K562 (cell line): Measurements from ENCODE around the gene MGRN1. TPM values are rescaled to one million over a fixed set of nuclear protein-coding genes. Genes with fewer than 3 reads are reported as not detected.

Experiments used
- ATAC-seq: fragments of 200-7000 bp; cut with Tn5 transposase; 3 replicates; pipeline ENCODE4 v1.9.1; 2020; ENCODE audit warnings: moderate library complexity
- BruUV-seq: library from RNA; stranded (reverse); fragments of 400-500 nt; replicated peaks from 2 replicates; lab custom pipeline; 2021; lab: Mats Ljungman, UMichigan
- CTCF ChIA-PET: fragments of 300-600 bp; formaldehyde crosslinking; extraction: SDS; loops from one replicate; lab custom pipeline; 2021; ENCODE audit warnings: low intra/inter-chr PET ratio; lab: Yijun Ruan, JAX
- POLR2A ChIA-PET: fragments of 300-600, 350-650 bp; sonication (Branson Sonifier 250); formaldehyde crosslinking; extraction: SDS; loops from one replicate; lab custom pipeline; 2021; ENCODE audit warnings: antibody characterized with exemption, inconsistent platforms; lab: Yijun Ruan, JAX
- DNase-seq, 4 experiments: peaks; one replicate each; pipeline versions ENCODE4 v3.0.0 to v3.0.0-alpha.2; 2011 to 2018; ENCODE audit warnings: low spot score in 3 of 4, mixed read lengths in 3 of 4; ENCODE audit errors: extremely low read depth in 1 of 4
- FAIRE-seq: peaks from 2 replicates; lab custom pipeline; 2011; peaks lifted over from hg19 to GRCh38; lab: Jason Lieb, UNC
- H2AFZ ChIP-seq: 2 replicates; pipeline ENCODE4 v1.6.0; 2011; ENCODE audit warnings: low read depth, low read length, control low read depth, inconsistent platforms
- H3K27ac ChIP-seq: fragments of 200-600 bp; 3 replicates; pipeline ENCODE4 v1.8.0; 2011; ENCODE audit warnings: low read depth, mild to moderate bottlenecking, control low read depth, inconsistent platforms, low read length, moderate library complexity, mixed read lengths; ENCODE audit errors: extremely low read depth
- H3K27me3 ChIP-seq, 2 experiments: fragments of 300-600 bp in 1 of 2; 2 replicates in 1 of 2; 3 replicates in 1 of 2; pipeline versions ENCODE4 v1.6.0 to v1.8.0; 2011; ENCODE audit warnings: inconsistent platforms in 2 of 2, low read length in 2 of 2, mild to moderate bottlenecking in 1 of 2, mixed read lengths in 1 of 2, moderate library complexity in 1 of 2; ENCODE audit not compliant: control insufficient read depth in 2 of 2, insufficient read depth in 2 of 2
- H3K36me3 ChIP-seq: fragments of 300-600 bp; 3 replicates; pipeline ENCODE4 v1.8.0; 2011; ENCODE audit warnings: mild to moderate bottlenecking, low read length, inconsistent platforms; ENCODE audit not compliant: control insufficient read depth, insufficient read depth
- H3K4me1 ChIP-seq, 2 experiments: fragments of 200-600 bp in 1 of 2; replicated peaks in 1 of 2; 2 replicates in 1 of 2; 3 replicates in 1 of 2; pipeline versions ENCODE4 v1.5.1 to v1.8.0; 2011; ENCODE audit warnings: inconsistent platforms in 2 of 2, low read length in 2 of 2, mild to moderate bottlenecking in 1 of 2, mixed read lengths in 1 of 2, moderate library complexity in 1 of 2; ENCODE audit not compliant: control insufficient read depth in 2 of 2, insufficient read depth in 2 of 2
- H3K4me2 ChIP-seq: 2 replicates; pipeline ENCODE4 v1.6.1; 2011; ENCODE audit warnings: low read length, control low read depth, inconsistent platforms, mixed read lengths; ENCODE audit not compliant: insufficient read depth
- H3K4me3 ChIP-seq: fragments of 200-600 bp; sonication (generic), shearing (Covaris generic); 2 replicates; pipeline ENCODE4 v1.5.1; 2016; ENCODE audit warnings: control low read depth, inconsistent platforms
- H3K79me2 ChIP-seq: fragments of 200-600 bp; 3 replicates; pipeline ENCODE4 v1.8.0; 2011; ENCODE audit warnings: low read length, inconsistent platforms; ENCODE audit not compliant: control insufficient read depth, insufficient read depth
- H3K9ac ChIP-seq, 2 experiments: 2 replicates each; pipeline versions ENCODE4 v1.6.0 to v1.6.1; 2011; ENCODE audit warnings: low read depth in 2 of 2, low read length in 2 of 2, control low read depth in 1 of 2, inconsistent platforms in 1 of 2, mild to moderate bottlenecking in 1 of 2, mixed read lengths in 1 of 2; ENCODE audit not compliant: insufficient read depth in 1 of 2
- H3K9me1 ChIP-seq: one replicate; pipeline ENCODE4 v1.6.0; 2011; ENCODE audit warnings: inconsistent platforms, mild to moderate bottlenecking, low read length, moderate library complexity; ENCODE audit not compliant: control insufficient read depth, insufficient read depth
- H3K9me3 ChIP-seq: replicated peaks from 2 replicates; pipeline ENCODE4 v1.5.1; 2011; ENCODE audit warnings: low read depth, low read length, inconsistent platforms; ENCODE audit not compliant: control insufficient read depth, insufficient read depth
- H4K20me1 ChIP-seq: replicated peaks from 2 replicates; pipeline ENCODE4 v1.6.1; 2011; ENCODE audit warnings: low read length, inconsistent platforms, mixed read lengths; ENCODE audit not compliant: control insufficient read depth, insufficient read depth
- POLR2G ChIP-seq: fragments of 200-400 bp; formaldehyde crosslinking; IDR thresholded peaks from 2 replicates; pipeline ENCODE4 v1.6.1; 2017; ENCODE audit warnings: low read depth, mild to moderate bottlenecking, antibody characterized with exemption, low read length, moderate library complexity
- ZNF121 ChIP-seq: sonication (generic); formaldehyde crosslinking; conservative IDR thresholded peaks from 2 replicates; pipeline ENCODE4 v1.8.0; 2022; ENCODE audit warnings: missing genetic modification reagents
- WGBS: fragments of 100-300 bp; shearing (Covaris generic); methylation state at CpG from one replicate; pipeline ENCODE4 v1.1.6; 2016; ENCODE audit warnings: low coverage, mixed read lengths; ENCODE audit not compliant: insufficient coverage; ENCODE audit errors: missing lambda C conversion rate; 5-methylcytosine and 5-hydroxymethylcytosine counted together
- in situ Hi-C: fragments of 300-500 bp; cut with MboI; formaldehyde crosslinking; loops from 4 replicates; pipeline ENCODE4 v1.15.0; 2018; ENCODE audit warnings: inconsistent platforms, mixed read lengths
- intact Hi-C: fragments of 100-400 bp; cut with micrococcal nuclease; formaldehyde crosslinking; loops from 2 replicates; pipeline ENCODE4 v1.14.2; 2022
- polyA plus RNA-seq, 8 experiments: library from polyadenylated mRNA; depleted of rRNA in 4 of 8; stranded (reverse) in 5 of 8; unstranded in 3 of 8; fragments of >200 nt; fragmentation: Nextera tagmentation in 2 of 8; fragmentation: Illumina TruSeq in 1 of 8; extraction: Ambion mirVana in 2 of 8; extraction: Trizol in 1 of 8; gene quantifications; 2 replicates each; pipeline versions ENCODE4 v1.2.1 to v1.2.3, GENCODE V29; 2011 to 2014; ENCODE audit warnings: inconsistent platforms in 1 of 8, missing spikeins in 1 of 8
- total RNA-seq, 7 experiments: library from RNA; depleted of rRNA in 6 of 7; stranded (reverse); fragments of >200 nt in 6 of 7; fragmentation: Illumina TruSeq in 2 of 7; extraction: Trizol in 2 of 7; gene quantifications; 2 replicates each; pipeline versions ENCODE4 v1.2.1 to v1.2.3, GENCODE V29; 2011 to 2021; ENCODE audit warnings: low replicate concordance in 1 of 7
- TF ChIP-seq, protein P1 (sequence below): sonication (generic); formaldehyde crosslinking; IDR thresholded peaks from 2 replicates; pipeline ENCODE4 v1.8.0; 2022; ENCODE audit warnings: mild to moderate bottlenecking, missing genetic modification reagents, borderline replicate concordance

MGRN1 gene
- total and polyA plus RNA-seq, 9 of the 15 experiments (the other 6 are each of a cell fraction or from before 2014, with no cell fraction given), result 0.15 to 37.9 (median 6.0) TPM

DNA sequence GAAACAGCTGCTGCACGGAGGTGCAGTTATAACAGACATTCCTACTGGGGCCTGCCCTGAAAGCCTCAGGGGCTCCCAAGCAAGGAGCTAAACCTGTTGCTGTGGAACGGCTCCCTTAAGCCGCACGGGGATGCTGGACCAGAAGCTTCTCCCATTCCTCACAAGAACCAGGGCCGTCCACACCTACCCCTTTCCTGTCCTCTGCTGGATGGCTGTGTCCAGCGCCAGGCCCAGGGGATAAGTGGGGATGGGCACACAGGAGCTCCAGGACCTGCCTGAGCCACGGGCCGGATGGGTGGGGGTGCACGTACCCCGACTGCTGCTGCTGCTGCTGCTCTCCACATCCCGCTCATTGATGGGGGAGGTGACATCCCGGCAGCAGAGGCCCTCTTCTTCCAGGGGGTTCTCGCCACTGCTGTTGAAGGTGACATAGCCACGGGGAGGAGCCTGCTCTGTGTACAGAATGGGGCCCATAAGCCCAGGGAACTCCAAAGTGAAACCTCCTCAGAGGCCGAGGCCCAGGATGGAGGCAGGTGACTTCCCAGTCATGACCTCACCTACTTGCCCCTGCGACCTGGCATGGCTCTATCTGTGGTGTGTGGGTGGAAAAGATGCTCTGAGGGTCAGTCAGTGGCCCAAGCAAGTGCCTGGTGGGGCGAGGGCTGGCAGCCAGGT, 77.3 kb downstream of the MGRN1 start:
- FAIRE-seq (no peak), DNase-seq (no peak), ATAC-seq (no peak)
- Histone ChIP-seq H3K27me3 (no peaks in the 10 kb centered on the region), H4K20me1 (no peaks in the 10 kb centered on the region), H3K4me1 (peaks cover 3 to 19% of the 10 kb centered on the region in 2 experiments; a peak in 3 of 5 replicates), H3K9ac (0 out of 4 replicates have a peak overlapping the region, but pooled peaks of 1 of the 2 experiments have one; percentile 19), H2AFZ (no peak overlapping the region), H3K9me1 (peaks cover 3% of the 10 kb centered on the region), H3K4me2 (no peak overlapping the region), H3K36me3 (peaks cover 89% of the 10 kb centered on the region; the same call in 2 of the 3 replicates), H3K4me3 (no peak overlapping the region), H3K9me3 (no peaks in the 10 kb centered on the region), H3K27ac (no peak overlapping the region), H3K79me2 (no peaks in the 10 kb centered on the region)
- TF ChIP-seq POLR2G (0 out of 2 replicates have a peak, but pooled peaks have one; percentile 33), ZNF121 (CRISPR knock-in tag) (no peak)
- TF ChIP-seq, protein P1, sequence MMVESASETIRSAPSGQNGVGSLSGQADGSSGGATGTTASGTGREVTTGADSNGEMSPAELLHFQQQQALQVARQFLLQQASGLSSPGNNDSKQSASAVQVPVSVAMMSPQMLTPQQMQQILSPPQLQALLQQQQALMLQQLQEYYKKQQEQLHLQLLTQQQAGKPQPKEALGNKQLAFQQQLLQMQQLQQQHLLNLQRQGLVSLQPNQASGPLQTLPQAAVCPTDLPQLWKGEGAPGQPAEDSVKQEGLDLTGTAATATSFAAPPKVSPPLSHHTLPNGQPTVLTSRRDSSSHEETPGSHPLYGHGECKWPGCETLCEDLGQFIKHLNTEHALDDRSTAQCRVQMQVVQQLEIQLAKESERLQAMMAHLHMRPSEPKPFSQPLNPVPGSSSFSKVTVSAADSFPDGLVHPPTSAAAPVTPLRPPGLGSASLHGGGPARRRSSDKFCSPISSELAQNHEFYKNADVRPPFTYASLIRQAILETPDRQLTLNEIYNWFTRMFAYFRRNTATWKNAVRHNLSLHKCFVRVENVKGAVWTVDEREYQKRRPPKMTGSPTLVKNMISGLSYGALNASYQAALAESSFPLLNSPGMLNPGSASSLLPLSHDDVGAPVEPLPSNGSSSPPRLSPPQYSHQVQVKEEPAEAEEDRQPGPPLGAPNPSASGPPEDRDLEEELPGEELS, result no peak
- BruUV-seq, result no TSS peak
- WGBS, result 81% methylated on average over 15 of the region's 17 CpGs
- intact Hi-C loops, result no loop called here
- ChIA-PET CTCF (no interaction called here), POLR2A (interaction anchor here (0.6 to 1.3 kb wide), 5 partner anchors 8 to 326 kb away, joined by 3 to 4 read pairs (median 3); partner anchors contain the start of gene ROGDI)
- in situ Hi-C loops, result no loop called here
